Upper lobe of left lung (tissue), 4 donors: Measurements from ENCODE around the gene FAM222A.

Source experiments
- CTCF ChIP-seq, 6 experiments: fragments of 450-650 bp in 4 of 6; fragments of 200-600 bp in 2 of 6; sonication (generic) in 2 of 6; IDR thresholded peaks; one replicate each; pipeline ENCODE4 v1.5.1; 2016 to 2019; ENCODE audit warnings: antibody characterized with exemption in 6 of 6
- POLR2A ChIP-seq, 4 donors: fragments of 450-650 bp; IDR thresholded peaks; one replicate each; pipeline ENCODE4 v1.5.1; 2016 to 2017; ENCODE audit warnings: antibody characterized with exemption in 4 of 4, mild to moderate bottlenecking in 2 of 4

- no peak for TF ChIP-seq CTCF (IDR thresholded peaks at IDR 0.05)
- TF ChIP-seq POLR2A (IDR thresholded peaks at IDR 0.05): no peak
Observed at GRCh38 chr12:109710205-109710746, 3.3 kb upstream of the FAM222A start.
